Measurements from ENCODE around the gene HES5.

DNA sequence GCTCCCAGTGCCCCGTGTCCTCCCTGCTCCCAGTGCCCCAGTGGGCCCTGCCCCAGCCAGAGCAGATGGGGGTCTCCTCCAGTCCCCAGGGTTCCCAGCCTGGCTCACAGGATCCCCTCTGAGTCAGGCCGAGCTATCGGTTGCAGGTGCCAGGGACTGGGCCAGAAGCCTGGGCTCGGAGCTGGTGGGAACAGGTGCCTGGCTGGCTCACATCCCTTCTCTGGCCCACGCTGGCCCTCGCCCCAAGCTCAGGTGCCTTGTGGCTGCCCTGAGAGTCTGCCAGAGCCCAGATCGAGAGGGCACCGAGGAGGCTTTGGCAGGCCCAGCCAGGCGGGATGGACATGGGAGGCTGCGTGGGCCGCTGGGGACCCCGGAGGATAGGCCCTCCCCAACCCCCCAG lies 35.0 kb downstream of the HES5 start:
- TF ChIP-seq POLR2A (IDR thresholded peaks at IDR 0.05; ENCODE audit: low read depth, low read length) (no peak), CTCF (IDR thresholded peaks at IDR 0.05; ENCODE audit: extremely low read depth in 1 of 2, insufficient read depth in 1 of 2, low read depth in 1 of 2, low read length in 2 of 2) (no peak), EZH2 (IDR thresholded peaks at IDR 0.05; ENCODE audit: borderline replicate concordance, low read depth, low read length, severe bottlenecking) (no peak), GATA2 (IDR thresholded peaks at IDR 0.05; ENCODE audit: insufficient read depth, insufficient read length, low read depth, low read length) (no peak), JUN (IDR thresholded peaks at IDR 0.05; ENCODE audit: borderline replicate concordance, insufficient read depth, insufficient read length, low read depth) (no peak), POLR2AphosphoS5 (IDR thresholded peaks at IDR 0.05; ENCODE audit: insufficient read depth, low read depth, low read length) (no peak), FOS (IDR thresholded peaks at IDR 0.05; ENCODE audit: borderline replicate concordance, insufficient read depth, low read length) (no peak), MYC (IDR thresholded peaks at IDR 0.05; ENCODE audit: low read depth, low read length) (no peak)
- TF ChIP-seq, protein P1, sequence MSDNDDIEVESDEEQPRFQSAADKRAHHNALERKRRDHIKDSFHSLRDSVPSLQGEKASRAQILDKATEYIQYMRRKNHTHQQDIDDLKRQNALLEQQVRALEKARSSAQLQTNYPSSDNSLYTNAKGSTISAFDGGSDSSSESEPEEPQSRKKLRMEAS (IDR thresholded peaks at IDR 0.05; ENCODE audit: insufficient read depth, insufficient read length) = no peak

All from endothelial cell of umbilical vein (primary cell).